Osteoblast (primary cell): Measurements from ENCODE around the gene RAB8B. TPM values are rescaled to one million over a fixed set of nuclear protein-coding genes. Genes with fewer than 3 reads are reported as not detected.

Experiments used
- DNase-seq: peaks from one replicate; pipeline ENCODE4 v3.0.0; 2011; ENCODE audit warnings: low spot score, mixed read lengths; ENCODE audit not compliant: insufficient read length; ENCODE audit errors: missing footprints
- H2AFZ ChIP-seq: 2 replicates; pipeline ENCODE4 v1.6.0; 2011; ENCODE audit warnings: mild to moderate bottlenecking, low read length
- H3K27ac ChIP-seq: 2 replicates; pipeline ENCODE4 v1.5.1; 2011; ENCODE audit warnings: mild to moderate bottlenecking, low read depth, low read length, moderate library complexity
- H3K27me3 ChIP-seq: 2 replicates; pipeline ENCODE4 v1.6.0; 2012; ENCODE audit warnings: mild to moderate bottlenecking, control low read depth, inconsistent platforms, low read length, moderate library complexity; ENCODE audit not compliant: insufficient read depth
- H3K36me3 ChIP-seq: 2 replicates; pipeline ENCODE4 v1.5.1; 2011; ENCODE audit warnings: mild to moderate bottlenecking, low read length, control low read depth, moderate library complexity; ENCODE audit not compliant: insufficient read depth
- H3K4me1 ChIP-seq: 2 replicates; pipeline ENCODE4 v1.5.1; 2011; ENCODE audit warnings: mild to moderate bottlenecking, low read length, control low read depth, moderate library complexity; ENCODE audit not compliant: insufficient read depth
- H3K4me2 ChIP-seq: 2 replicates; pipeline ENCODE4 v1.6.0; 2011; ENCODE audit warnings: mild to moderate bottlenecking, low read length; ENCODE audit not compliant: insufficient read depth
- H3K4me3 ChIP-seq: fragments of 200-600 bp; sonication (generic); 3 replicates; pipeline ENCODE4 v1.5.1; 2012; ENCODE audit warnings: mild to moderate bottlenecking, low read length, inconsistent platforms; ENCODE audit not compliant: insufficient read depth
- H3K79me2 ChIP-seq: 2 replicates; pipeline ENCODE4 v1.6.0; 2012; ENCODE audit warnings: mild to moderate bottlenecking, low read length, control low read depth, inconsistent platforms; ENCODE audit not compliant: insufficient read depth
- H3K9me3 ChIP-seq: 2 replicates; pipeline ENCODE4 v1.5.1; 2011; ENCODE audit warnings: low read depth, low read length, control low read depth
- H4K20me1 ChIP-seq: 2 replicates; pipeline ENCODE4 v1.6.0; 2012; ENCODE audit warnings: mild to moderate bottlenecking, low read length, control low read depth; ENCODE audit not compliant: insufficient read depth
- total RNA-seq: library from RNA; depleted of rRNA; stranded (reverse); fragments of >200 nt; gene quantifications from 2 replicates; pipeline ENCODE4 v1.2.3, GENCODE V29; 2012
- TF ChIP-seq, protein P1 (sequence below): IDR thresholded peaks from 2 replicates; pipeline ENCODE4 v1.5.1; 2011; ENCODE audit warnings: mild to moderate bottlenecking, low read depth, low read length, moderate library complexity; ENCODE audit errors: extremely low read depth

Gene RAB8B
- total RNA-seq, 1 donor: 57.5 TPM

- Histone ChIP-seq H2AFZ (no peak overlapping the region), H3K36me3 (no peaks in the 10 kb centered on the region), H3K4me2 (no peak overlapping the region), H4K20me1 (no peaks in the 10 kb centered on the region), H3K27me3 (no peaks in the 10 kb centered on the region), H3K4me3 (no peak overlapping the region), H3K9me3 (no peaks in the 10 kb centered on the region), H3K27ac (peak overlapping the region; percentile 92), H3K4me1 (peaks cover 28% of the 10 kb centered on the region), H3K79me2 (peaks cover 77% of the 10 kb centered on the region)
- TF ChIP-seq, protein P1, sequence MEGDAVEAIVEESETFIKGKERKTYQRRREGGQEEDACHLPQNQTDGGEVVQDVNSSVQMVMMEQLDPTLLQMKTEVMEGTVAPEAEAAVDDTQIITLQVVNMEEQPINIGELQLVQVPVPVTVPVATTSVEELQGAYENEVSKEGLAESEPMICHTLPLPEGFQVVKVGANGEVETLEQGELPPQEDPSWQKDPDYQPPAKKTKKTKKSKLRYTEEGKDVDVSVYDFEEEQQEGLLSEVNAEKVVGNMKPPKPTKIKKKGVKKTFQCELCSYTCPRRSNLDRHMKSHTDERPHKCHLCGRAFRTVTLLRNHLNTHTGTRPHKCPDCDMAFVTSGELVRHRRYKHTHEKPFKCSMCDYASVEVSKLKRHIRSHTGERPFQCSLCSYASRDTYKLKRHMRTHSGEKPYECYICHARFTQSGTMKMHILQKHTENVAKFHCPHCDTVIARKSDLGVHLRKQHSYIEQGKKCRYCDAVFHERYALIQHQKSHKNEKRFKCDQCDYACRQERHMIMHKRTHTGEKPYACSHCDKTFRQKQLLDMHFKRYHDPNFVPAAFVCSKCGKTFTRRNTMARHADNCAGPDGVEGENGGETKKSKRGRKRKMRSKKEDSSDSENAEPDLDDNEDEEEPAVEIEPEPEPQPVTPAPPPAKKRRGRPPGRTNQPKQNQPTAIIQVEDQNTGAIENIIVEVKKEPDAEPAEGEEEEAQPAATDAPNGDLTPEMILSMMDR: no peak
- no peak for DNase-seq
These were observed 21.0 kb downstream of the RAB8B start for GRCh38 chr15:63210151-63211091.

DNA sequence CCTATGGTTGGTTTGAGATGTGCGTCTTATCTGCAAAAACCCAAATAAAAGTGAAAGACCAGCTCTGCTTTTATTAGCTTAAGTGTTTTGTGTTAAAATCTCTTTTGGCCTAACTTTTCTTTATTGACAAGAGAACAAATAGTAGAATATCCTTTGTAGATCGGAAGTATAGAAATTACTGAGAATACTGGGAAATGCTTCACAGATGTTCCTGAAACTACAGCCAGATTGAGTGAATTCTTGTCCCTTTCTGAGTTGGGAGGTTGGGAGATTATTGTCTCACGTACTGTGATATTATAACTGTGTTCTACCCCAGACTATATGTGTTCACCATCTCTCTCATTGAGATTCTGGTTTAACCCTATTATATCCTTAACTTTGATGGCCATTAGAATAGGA lies 21.7 kb downstream of the RAB8B start:
- H3K4me2 ChIP-seq: no peak overlapping the region
- no peaks in the 10 kb centered on the region for H3K9me3 ChIP-seq
- no peak overlapping the region for H3K4me3 ChIP-seq
- TF ChIP-seq, protein P1: no peak
- peak overlapping the region; percentile 92 for H3K27ac ChIP-seq
- H3K27me3 ChIP-seq: no peaks in the 10 kb centered on the region
- no peak for DNase-seq
- peaks cover 75% of the 10 kb centered on the region for H3K79me2 ChIP-seq
- no peaks in the 10 kb centered on the region for H3K36me3 ChIP-seq
- H2AFZ ChIP-seq: no peak overlapping the region
- peaks cover 28% of the 10 kb centered on the region for H3K4me1 ChIP-seq
- no peaks in the 10 kb centered on the region for H4K20me1 ChIP-seq

- TF ChIP-seq, protein P1: no peak
- DNase-seq: no peak
- H4K20me1 ChIP-seq: no peaks in the 10 kb centered on the region
- no peaks in the 10 kb centered on the region for H3K9me3 ChIP-seq
- H3K4me3 ChIP-seq: no peak overlapping the region
- peaks cover 74% of the 10 kb centered on the region for H3K79me2 ChIP-seq
- no peak overlapping the region for H3K4me2 ChIP-seq
- H3K36me3 ChIP-seq: no peaks in the 10 kb centered on the region
- H3K27ac ChIP-seq: peak overlapping the region; percentile 92
- H3K27me3 ChIP-seq: no peaks in the 10 kb centered on the region
- no peak overlapping the region for H2AFZ ChIP-seq
- H3K4me1 ChIP-seq: peaks cover 28% of the 10 kb centered on the region
These were observed 22.1 kb downstream of the RAB8B start for GRCh38 chr15:63211549-63211948.
